Fibroblast of skin of left biceps (primary cell): ENCODE measurements around the gene CRMP1.
"Not testable (repeated sequence)": the region's sequence is repeated elsewhere in the genome, so short reads cannot be mapped to it uniquely, and the experiment has no call there.

Experiments
- DNase-seq, 2 experiments: peaks; one replicate each; pipeline ENCODE4 v3.0.0-alpha.2; 2013; ENCODE audit warnings: low read depth in 2 of 2

CRMP1 gene

DNA sequence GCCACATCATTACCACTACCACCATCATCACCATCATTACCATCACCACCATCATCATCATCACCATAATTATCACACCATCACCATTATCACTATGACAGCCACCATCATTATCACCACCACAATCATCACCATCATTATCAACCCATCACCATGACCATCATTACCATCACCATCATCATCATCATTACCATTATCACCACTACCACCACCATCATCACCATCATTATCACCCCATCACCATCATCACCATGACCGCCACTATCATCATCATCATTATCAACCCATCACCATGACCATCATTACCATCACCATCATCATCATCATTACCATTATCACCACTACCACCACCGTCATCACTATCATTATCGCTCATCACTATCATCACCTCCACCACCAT lies 36.5 kb downstream of the CRMP1 start:
- not testable (repeated sequence) for DNase-seq

DNA sequence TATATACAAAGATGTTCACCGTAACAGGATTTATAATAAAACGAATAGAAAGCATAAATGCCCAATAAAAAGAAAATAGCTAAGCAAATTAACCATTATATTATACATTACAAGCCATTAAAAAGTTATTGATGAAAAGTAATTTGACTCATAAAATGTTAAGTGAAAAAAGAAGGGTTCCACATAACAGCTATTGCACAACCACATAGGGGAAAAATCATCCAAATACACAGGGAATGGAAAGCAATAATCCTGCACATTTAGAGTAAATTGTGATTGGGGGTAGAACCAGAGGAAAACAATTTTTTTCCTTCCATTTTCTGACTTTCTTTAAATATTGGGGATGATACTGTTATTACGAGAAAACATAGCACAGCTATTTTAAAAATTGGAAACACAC lies 38.0 kb downstream of the CRMP1 start:
- no peak for DNase-seq

DNA sequence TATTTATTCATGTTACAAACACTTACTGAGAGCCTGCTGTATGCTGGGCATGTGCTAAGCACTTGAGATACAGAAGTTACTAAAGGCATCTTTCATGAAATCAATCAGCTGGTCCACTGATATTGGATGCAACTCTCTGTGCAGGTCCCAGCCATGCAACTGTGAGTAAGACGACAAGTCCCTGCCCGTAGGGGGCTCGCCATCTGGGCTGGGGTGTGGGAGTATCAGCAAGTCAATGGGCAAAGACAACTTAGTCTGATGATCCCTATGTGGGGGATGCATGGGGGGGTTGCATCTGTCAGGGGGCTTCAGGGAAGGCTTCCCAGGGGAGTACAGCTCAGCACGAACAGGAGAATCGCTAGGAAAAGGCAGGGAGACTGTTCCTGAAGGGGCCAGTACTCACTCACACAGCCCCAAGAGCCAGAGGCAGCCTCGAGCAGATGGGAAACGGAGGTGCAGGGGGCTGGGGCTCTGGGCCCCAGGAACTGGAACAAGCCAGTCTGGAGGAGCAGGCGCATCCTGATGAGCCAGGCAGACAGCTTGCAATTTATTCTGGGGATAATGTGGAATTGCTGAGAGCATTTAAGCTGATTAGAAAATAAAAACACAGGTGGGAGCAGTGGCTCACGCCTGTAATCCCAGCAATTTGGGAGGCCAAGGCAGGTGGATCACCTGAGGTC lies 40.2 kb downstream of the CRMP1 start:
- no peak for DNase-seq

DNA sequence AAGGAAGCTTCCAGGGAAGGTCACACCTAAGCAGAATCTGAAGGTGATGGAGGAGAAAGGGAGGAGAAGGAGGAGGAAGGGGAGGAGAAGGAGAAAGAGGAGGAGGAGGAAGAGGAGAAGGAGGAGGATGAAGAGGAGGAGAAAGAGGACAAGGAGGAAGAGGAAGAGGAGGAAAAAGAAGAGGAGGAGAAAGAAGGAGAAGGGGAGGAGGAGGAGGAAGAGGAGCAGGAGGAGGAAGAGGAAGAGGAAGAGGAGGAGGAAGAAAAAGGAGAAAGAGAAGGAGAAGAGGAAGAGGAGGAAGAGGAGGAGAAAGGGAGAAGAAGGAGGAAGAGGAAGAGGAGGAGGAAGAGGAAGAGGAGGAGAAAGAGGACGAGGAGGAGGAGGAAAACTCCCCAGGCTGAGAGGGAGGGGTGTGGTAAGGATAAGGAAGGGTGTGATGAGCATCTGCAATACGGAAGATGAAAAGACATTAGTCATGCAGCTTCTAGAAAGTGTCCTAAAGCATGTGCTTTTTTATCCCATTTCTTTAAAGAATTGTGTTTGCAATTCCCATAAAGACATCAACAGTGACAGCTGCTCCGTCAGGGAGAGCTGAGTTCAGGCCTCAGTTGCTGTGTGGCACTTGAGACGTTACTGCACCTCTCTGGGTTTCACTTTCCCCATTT lies 41.1 kb downstream of the CRMP1 start:
- DNase-seq, result no peak

DNA sequence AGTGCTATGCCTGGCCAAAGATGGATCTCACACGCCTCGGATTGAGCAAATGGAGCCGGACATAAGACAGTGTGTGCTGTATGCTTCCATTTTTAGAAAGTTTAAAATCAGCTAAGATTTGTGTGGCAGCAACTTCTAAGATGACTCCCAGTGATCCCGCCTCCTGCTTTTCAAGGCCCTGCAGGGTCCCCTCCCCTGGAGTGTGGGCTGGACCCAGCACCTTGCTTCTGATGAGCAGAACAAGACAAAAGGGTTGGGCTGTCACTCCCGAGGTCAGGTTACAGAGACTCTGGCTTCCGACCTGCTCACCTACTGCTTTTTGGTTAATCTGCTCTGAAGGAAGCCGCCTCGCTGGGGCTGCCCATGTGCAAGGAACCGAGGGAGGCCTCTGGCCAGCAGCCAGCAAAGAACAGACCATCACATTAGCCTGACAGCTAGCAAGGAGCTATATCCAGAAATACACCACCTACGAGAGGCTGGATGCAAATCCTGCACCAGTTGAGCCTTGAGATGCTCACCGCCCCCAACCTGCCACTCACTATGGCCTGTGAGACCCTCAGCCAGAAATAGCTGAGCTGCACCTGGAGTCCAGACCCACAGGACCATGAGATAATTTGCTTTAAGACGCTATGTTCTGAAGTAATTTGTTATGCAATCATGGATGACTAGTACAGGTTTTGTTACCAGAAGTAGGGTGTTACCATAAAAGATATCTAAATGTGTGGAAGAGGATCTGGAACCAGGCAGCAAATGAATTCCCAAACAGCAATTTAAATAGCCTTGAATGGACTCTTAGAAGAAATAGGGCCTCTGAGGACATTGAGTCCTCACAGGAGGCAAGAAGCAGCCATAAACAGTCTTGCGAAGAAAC lies 47.6 kb downstream of the CRMP1 start:
- DNase-seq, result no peak

DNA sequence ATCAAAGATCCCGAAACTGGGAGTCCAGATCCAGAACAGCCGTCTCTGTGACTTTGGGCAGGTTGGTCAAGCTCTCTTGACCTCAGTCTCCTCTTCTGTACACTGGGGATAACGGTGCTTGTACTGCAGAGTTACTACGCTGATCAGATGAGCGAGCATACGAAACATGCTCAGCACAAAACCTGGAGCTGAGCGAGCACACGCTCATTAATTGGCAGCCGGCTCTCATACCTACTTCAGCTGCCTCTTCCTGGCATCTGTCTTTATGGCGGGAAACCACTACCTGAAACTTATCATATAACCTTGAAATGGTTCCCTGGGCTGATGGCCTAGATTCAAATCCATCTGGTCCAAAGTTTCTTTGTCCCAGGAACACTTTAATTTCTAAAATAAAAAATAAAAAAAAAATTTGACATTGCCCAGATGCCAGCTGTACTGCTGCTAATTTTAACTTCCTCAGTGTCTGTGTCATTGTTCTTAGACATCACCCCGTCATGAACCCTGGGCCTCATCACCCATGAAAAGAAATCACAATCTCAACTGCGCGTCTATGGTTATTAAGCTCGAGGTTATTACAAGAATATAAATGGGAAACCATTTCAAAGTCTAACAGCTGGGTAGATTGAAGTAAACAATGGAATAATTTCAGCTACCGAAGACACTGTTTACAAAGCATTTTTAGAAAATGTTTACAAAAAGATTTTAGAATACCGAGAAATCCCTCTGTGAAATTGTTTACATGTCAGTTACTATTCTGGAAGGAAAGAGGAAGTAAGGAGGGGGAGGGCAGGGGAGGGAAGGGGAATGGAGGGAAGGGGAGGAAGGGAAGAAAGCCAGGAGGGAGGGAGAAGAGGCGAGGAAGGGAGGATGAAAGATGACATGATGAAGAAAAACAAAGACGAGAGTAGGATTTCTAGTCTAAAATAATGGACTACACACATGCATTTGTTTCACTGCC lies 49.0 kb downstream of the CRMP1 start:
- DNase-seq, result no peak

DNA sequence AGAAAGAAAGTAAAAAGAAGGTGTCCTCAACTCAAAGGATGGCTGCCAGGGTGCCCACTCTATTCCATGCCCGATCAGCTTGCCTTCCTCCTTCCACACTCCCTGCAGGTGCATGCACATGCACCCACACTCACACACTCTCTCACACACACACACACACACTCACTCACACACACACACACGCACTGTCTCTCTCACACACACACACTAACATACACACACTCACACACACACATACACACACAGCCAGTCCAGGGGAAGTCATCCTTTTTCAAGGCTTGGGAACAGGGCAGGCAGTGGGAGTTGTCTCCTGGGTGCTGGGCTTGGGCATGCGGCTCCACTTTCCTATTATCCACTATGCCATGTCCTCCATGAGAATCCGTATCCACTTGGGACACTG lies 50.4 kb downstream of the CRMP1 start:
- no peak for DNase-seq

DNA sequence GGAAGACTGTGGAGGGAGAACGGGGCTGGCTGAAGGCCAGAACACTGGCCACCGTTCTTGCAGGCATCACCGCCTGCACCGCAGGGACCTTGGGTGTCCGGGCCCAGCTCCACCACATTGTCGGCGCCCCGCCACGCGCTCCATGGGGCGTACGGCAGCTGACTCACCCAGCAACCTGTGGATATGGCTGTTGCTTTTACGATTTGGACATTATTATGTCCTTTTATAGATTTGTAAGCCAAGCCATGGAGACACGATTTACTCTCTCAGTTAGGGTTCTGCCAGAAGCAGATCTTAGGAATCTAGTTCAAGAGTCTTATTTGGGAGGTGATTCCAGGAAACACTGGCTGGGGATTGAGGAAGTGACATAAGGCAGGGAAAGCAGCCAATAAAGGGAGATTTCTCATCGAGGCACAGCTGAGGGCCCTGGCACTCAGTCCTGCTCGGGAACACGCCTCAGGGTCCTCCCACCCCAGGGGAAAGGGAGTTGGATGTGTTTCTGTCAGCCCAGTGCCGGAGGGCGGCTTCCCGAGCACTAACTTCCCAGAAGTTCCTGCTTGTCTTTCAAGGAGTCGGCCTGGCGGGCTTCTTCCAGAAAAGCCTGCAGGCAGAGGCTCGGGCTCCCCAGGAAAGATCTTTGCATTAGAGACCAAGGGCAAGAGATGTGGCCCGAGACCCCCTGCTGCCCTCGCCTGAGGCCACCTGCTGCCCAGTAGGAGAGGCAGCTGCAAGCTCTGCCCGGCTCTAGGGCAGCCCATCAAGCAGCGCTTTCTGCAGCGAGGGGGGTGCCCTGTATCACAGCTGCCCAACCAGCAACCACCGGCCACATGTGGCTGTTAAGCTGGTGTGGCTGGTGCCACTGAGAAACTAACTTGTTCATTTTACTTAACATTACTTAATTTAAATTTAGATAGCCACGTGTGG lies 52.9 kb downstream of the CRMP1 start:
- DNase-seq, result peak in 1 of 2 experiments; percentile 6

DNA sequence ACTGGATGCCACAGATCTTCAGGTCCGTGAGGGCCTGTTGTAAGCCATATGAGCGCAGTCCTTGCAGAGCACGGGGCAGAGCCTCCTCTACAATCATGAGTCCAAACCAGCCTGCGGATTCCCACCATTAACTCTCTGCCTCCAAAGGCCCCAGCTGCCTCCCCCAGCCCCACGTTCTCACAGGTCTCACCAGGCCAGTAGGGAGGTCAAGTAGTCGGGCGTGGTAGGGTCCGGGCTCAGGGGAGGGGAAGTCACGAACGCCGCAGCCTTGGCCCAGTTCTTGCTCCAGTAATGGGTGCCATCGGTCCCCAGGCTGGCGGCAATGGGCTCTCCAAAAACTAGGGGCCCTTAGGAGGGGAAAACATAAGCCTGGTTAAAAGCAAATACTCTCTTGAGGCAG lies 53.6 kb downstream of the CRMP1 start:
- DNase-seq, result no peak

DNA sequence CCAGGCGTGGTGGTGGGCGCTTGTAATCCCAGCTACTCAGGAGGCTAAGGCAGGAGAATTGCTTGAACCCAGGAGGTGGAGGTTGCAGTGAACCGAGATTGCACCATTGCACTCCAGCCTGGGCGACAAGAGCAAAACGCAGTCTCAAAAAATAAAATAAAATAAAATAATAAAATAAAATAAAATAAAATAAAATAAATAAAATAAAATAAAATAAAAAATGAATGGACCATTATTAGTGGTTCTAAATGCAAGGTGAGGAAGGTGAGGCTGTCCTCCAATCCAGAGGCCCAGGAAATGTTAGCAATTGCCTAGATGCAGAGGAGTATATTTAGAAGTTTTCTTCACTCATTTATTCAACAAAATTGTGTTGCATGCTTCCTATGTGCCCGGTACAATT lies 55.4 kb downstream of the CRMP1 start:
- not testable (repeated sequence) for DNase-seq

DNA sequence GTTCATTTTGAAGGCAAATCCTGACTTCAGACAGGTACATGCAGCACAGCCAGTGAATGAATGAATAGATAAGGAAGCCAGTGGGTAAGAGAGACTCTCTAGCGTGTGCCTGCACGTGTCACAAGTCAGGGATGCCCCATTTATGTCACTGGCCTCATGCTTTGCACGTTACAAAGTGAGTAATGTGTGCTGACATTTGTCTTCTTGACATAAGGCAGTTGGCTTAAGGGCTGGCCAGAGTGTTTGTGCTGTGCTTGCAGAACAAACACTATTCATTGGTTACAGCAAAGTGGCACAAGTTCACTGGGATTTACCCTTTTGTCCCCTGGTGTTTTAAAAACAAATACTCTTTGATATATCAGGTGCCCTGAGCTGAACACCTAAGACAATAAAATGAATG lies 55.9 kb downstream of the CRMP1 start:
- no peak for DNase-seq

DNA sequence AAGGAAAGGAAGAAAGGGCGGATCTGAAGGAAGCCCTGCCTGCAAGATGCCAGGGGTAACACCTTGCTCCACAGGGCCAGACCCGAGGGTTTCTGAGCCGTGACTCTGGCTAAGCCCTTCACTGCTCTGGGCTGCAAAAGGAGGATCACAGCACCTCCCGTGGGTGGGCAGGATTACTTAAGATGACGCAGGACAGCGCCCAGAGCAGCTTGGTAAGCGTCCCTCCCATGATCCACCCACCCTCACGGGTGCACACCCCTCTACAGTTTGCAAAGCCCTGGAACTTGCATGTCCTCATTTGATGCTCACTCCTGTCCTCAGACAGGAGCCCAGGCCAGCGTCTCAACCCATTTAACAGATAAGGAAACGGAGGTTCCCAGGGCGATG lies 64.9 kb downstream of the CRMP1 start:
- no peak for DNase-seq

DNA sequence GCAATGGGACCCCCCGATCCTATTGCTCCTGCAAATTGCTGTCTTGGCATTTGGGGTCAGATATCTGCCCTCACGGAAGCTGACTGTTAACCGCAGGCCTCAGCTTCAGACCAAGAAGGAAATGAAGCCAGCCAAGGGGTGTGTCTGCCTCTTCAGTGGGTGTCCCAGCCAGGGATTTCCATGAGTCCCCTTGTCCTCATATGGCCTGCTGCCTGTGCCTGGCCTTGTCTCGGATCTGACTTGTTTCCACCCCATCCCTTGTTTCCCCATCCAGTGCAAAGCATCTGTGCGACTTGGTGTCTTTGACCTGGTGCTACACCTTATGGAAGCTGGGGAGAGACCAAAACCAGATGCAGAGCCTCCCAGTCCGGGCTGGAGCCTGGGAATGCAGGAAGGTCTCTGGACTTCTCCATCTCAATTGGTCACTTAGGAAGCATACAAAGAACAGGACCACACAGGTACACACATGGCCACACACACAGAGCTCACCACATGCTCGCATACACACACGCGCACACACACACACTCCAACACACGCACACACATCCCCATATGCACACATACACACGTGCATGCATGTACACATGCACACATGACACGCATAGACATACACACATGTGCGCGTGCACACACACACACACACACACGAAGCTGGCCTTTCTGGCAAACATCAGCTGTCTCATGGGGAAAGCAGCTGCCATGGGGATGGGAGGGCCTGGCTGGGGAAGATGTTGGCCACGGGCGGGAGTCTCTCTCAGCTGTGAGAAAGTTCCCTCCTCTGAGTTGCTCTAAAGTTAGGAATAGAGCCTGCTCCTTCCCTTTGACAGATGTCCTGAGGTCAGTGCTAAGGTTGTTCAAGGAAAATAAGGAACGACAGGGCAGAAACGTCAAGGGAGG lies 65.5 kb downstream of the CRMP1 start:
- no peak for DNase-seq

DNA sequence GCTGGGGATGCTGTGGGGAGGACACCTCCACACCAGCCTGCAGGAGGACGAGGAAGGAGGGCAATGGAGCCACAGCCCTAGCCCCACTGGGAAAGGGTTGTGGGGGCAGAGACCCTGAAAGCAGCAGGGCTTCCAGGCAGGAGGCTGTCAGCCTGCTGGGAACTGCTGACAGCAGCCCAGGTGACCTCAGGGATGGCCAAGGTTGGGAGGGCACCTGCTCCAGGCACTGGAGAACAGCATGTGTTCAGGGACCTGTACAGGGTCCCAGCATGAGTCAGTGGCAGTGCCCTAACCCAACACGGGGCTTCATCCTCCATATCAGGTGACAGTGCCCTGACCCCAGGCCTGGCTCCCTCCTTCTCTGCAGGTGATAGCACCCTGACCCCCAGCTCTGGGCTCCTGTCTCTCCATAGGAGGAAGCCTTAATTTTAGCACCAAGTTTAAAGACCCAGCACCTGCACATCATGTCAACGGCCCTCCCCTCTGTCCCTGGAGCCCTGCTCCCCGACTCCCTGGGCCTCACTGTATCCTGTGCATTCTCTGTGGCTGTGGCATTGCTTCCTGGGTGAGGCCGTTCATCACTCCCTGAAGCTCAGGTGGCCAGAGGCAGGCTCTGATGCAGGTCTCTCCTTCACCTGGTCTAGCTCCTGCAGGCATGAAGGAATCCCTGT lies 66.3 kb downstream of the CRMP1 start:
- no peak for DNase-seq

DNA sequence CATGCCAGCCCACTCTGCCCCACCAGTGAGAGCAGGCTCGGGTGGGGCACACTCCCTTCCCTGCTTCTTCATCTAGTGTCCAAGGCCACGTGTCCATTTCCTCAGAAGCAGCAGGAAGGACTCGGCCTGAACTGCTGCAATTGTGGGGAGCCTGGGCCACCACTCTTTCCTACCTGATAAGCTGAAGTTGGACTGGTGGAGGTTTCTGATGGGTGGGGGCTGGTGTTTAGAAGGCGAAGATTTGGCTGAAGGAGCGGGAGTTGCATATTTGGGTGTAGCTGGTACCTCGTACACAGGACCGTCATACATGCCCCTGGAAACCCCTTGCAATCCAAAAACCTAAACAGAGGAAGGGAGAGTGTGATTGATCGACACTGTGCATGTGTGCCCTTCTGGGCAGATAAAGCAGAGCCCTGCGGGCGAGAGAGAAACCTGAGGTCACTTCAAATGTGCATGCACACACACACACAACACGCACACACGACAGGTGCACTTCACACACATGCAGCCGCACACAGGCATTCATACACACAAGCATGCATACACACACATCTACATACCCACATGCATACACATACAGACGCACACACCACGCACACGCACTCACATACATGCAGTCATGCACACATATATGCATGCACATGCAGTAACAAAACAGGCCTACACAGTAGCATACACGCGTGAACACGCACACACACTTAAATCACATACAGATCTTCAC lies 67.4 kb downstream of the CRMP1 start:
- DNase-seq, result no peak

DNA sequence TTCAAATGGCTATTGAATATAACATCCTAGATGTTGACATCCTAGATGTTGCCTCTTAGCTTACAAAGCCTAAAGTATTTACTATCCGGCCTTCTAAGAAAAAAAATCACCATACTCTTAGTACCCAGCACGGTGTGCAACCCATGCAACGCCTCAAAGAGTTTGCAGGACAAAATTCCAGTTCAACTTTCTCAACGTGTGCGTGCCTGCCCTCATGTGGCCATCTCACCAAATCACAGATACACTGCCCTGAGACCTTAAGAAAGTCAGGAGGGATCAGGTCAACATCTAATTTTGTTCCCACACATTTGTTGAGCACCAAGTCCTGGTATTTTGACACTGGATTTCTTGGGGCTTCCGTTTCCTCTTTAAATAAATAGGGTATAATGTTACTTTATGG lies 68.3 kb downstream of the CRMP1 start:
- DNase-seq, result no peak

DNA sequence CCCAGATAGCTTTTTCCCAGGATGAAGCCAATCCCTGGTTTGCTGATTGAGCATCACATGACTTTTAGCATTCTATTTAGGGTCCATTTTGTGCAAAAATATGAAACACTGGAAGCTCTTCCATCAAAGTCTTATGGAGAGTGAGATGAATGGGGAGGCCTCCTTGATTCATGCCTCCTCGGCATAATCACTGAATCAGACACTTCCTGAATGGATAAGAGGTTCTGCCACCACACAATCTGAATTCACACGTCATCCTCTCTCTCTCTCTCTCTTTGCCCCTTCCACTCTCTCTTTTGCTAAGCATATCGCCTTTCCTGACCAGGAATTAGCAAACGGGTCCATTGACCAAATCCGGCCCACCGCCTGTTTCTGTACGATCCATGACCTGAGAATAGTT lies 68.7 kb downstream of the CRMP1 start:
- no peak for DNase-seq

DNA sequence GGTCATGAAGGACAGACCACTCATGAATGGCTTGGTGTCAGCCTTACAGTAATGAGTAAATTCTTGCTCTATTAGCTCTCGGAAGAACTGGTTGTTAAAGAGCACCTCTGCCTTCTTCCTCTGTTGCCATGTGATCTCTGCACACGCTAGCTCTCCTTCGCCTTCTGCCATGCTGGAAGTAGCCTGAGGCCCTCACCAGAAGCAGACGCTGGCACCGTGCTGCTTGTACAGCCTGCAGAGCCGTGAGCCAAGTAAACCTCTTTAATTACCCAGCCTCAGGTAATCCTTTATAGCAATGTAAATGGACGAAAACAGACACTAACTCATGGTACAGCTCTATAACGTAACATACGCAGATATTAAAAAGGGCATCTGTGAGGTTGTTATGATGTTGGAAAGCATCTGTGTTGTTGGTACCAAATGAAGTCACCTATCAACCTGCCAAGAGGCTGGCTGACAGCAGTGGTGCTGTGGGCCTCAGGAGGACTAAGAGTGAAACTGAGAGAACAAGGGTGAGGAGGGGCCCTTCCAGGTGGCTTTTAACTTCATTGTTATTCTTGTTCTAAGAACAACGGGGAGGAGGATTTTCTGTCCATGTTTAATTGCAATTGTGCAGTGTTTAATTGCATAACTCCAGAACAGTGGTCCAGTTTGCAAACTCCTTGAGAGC lies 69.2 kb downstream of the CRMP1 start:
- no peak for DNase-seq
